ENCODE measurements around the gene BICC1. TPM values are rescaled to one million over a fixed set of nuclear protein-coding genes. Genes with fewer than 3 reads are reported as not detected.

BICC1 gene
- polyA plus RNA-seq, 1 donor (not counting 4 experiments of a cell fraction or from before 2014, with no cell fraction given): 4.2 TPM

- dilution Hi-C loops (cut with MboI; ENCODE audit: extremely low pct_ligation_motif_present, low sequenced_read_pairs): no loop called here
- H3K36me3 ChIP-seq (ENCODE audit: control insufficient read depth in 2 of 2, extremely low read depth in 1 of 2, insufficient read depth in 2 of 2, low read length in 2 of 2): no peaks in the 10 kb centered on the region
- H3K79me2 ChIP-seq (ENCODE audit: control insufficient read depth, insufficient read depth, low read length): no peaks in the 10 kb centered on the region
- H3K9me3 ChIP-seq (ENCODE audit: control insufficient read depth, low read depth, low read length): no peaks in the 10 kb centered on the region
- no peak overlapping the region for H3K4me2 ChIP-seq (ENCODE audit: control insufficient read depth, extremely low read depth, insufficient read depth, low read depth, low read length)
- peak; percentile 46 for FAIRE-seq
- H3K9me1 ChIP-seq (ENCODE audit: control insufficient read depth, extremely low read depth, insufficient read depth, low read length): no peaks in the 10 kb centered on the region
- peaks cover 14% of the 10 kb centered on the region for H3K4me1 ChIP-seq (ENCODE audit: control insufficient read depth, extremely low read depth, insufficient read depth, low read length)
- DNase-seq (ENCODE audit: low read depth, low spot score): no peak
- no peak overlapping the region for H2AFZ ChIP-seq (ENCODE audit: control insufficient read depth, low read length)
- H3K9ac ChIP-seq (ENCODE audit: control insufficient read depth, extremely low read depth, insufficient read depth, low read length): no peak overlapping the region
- TF ChIP-seq EZH2 (IDR thresholded peaks at IDR 0.05; ENCODE audit: low read length): no peak
- no peak for TF ChIP-seq CTCF (optimal IDR thresholded peaks at IDR 0.05 in 1 of 3, IDR thresholded peaks at IDR 0.05 in 1 of 3, conservative IDR thresholded peaks at IDR 0.05 in 1 of 3; ENCODE audit: extremely low read depth in 1 of 3, insufficient read depth in 2 of 3, low read length in 3 of 3)
- H4K20me1 ChIP-seq (ENCODE audit: control insufficient read depth, extremely low read depth, insufficient read depth, low read length): no peaks in the 10 kb centered on the region
- H3K27ac ChIP-seq (ENCODE audit: control insufficient read depth, insufficient read depth, low read length): no peak overlapping the region
- no peaks in the 10 kb centered on the region for H3K27me3 ChIP-seq (ENCODE audit: control insufficient read depth, extremely low read depth, insufficient read depth, low read length)
- H3K4me3 ChIP-seq (ENCODE audit: control insufficient read depth in 2 of 3, extremely low read depth in 1 of 3, insufficient read depth in 2 of 3, low read depth in 1 of 3, low read length in 3 of 3): no peak overlapping the region
Observed at GRCh38 chr10:58648131-58648530, 135.5 kb downstream of the BICC1 start.

- Histone ChIP-seq H3K9me1 (ENCODE audit: control insufficient read depth, extremely low read depth, insufficient read depth, low read length) (no peaks in the 10 kb centered on the region), H3K4me1 (ENCODE audit: control insufficient read depth, extremely low read depth, insufficient read depth, low read length) (peaks cover 10% of the 10 kb centered on the region), H2AFZ (ENCODE audit: control insufficient read depth, low read length) (no peak overlapping the region), H3K27me3 (ENCODE audit: control insufficient read depth, extremely low read depth, insufficient read depth, low read length) (no peaks in the 10 kb centered on the region), H3K9ac (ENCODE audit: control insufficient read depth, extremely low read depth, insufficient read depth, low read length) (no peak overlapping the region), H3K4me3 (ENCODE audit: control insufficient read depth in 2 of 3, extremely low read depth in 1 of 3, insufficient read depth in 2 of 3, low read depth in 1 of 3, low read length in 3 of 3) (no peak overlapping the region), H3K27ac (ENCODE audit: control insufficient read depth, insufficient read depth, low read length) (no peak overlapping the region), H3K79me2 (ENCODE audit: control insufficient read depth, insufficient read depth, low read length) (no peaks in the 10 kb centered on the region), H4K20me1 (ENCODE audit: control insufficient read depth, extremely low read depth, insufficient read depth, low read length) (no peaks in the 10 kb centered on the region), H3K9me3 (ENCODE audit: control insufficient read depth, low read depth, low read length) (no peaks in the 10 kb centered on the region), H3K36me3 (ENCODE audit: control insufficient read depth in 2 of 2, extremely low read depth in 1 of 2, insufficient read depth in 2 of 2, low read length in 2 of 2) (no peaks in the 10 kb centered on the region), H3K4me2 (ENCODE audit: control insufficient read depth, extremely low read depth, insufficient read depth, low read depth, low read length) (no peak overlapping the region)
- dilution Hi-C loops (cut with MboI; ENCODE audit: extremely low pct_ligation_motif_present, low sequenced_read_pairs): no loop called here
- TF ChIP-seq EZH2 (IDR thresholded peaks at IDR 0.05; ENCODE audit: low read length): no peak
- TF ChIP-seq CTCF (optimal IDR thresholded peaks at IDR 0.05 in 1 of 3, IDR thresholded peaks at IDR 0.05 in 1 of 3, conservative IDR thresholded peaks at IDR 0.05 in 1 of 3; ENCODE audit: extremely low read depth in 1 of 3, insufficient read depth in 2 of 3, low read length in 3 of 3): no peak
- FAIRE-seq: peak; percentile 5
- DNase-seq (ENCODE audit: low read depth, low spot score): no peak
Observed at GRCh38 chr10:58651040-58651439, 138.4 kb downstream of the BICC1 start.

Measured in keratinocyte (primary cell).